Right lobe of liver (tissue), 6 donors: ENCODE results near the gene ISLR. TPM values are rescaled to one million over a fixed set of nuclear protein-coding genes. Genes with fewer than 3 reads are reported as not detected.

ENCODE experiments used
- ATAC-seq, 4 donors: fragments of 200-7000 bp; cut with Tn5 transposase; one replicate each; pipeline ENCODE4 v1.9.1; 2020; ENCODE audit warnings: mild to moderate bottlenecking in 4 of 4, moderate library complexity in 4 of 4
- DNase-seq, 3 donors: peaks; one replicate each; pipeline ENCODE4 v3.0.0-alpha.2; 2020
- H3K27ac ChIP-seq, 3 donors: fragments of 200-600 bp; one replicate each; pipeline ENCODE4 v1.8.0; 2022
- H3K27me3 ChIP-seq, 2 donors: fragments of 200-600 bp; one replicate each; pipeline ENCODE4 v1.8.0; 2022
- H3K36me3 ChIP-seq, 4 donors: fragments of 200-600 bp; sonication (generic) in 1 of 4; one replicate each; pipeline versions ENCODE4 v1.5.1 to v1.8.0; 2017 to 2022; ENCODE audit warnings: control low read depth in 1 of 4
- H3K4me1 ChIP-seq, 4 donors: fragments of 200-600 bp; sonication (generic) in 1 of 4; one replicate each; pipeline versions ENCODE4 v1.5.1 to v1.8.0; 2017 to 2022; ENCODE audit warnings: control low read depth in 1 of 4
- H3K4me3 ChIP-seq, 3 donors: fragments of 200-600 bp; one replicate each; pipeline ENCODE4 v1.8.0; 2022
- H3K9me3 ChIP-seq, 4 donors: fragments of 200-600 bp; sonication (generic) in 1 of 4; one replicate each; pipeline versions ENCODE4 v1.5.1 to v1.8.0; 2017 to 2022; ENCODE audit warnings: control low read depth in 1 of 4
- CTCF ChIP-seq, 4 donors: fragments of 200-600 bp in 3 of 4; fragments of 450-650 bp in 1 of 4; IDR thresholded peaks; one replicate each; pipeline versions ENCODE4 v1.5.1 to v1.8.0; 2016 to 2022; ENCODE audit warnings: antibody characterized with exemption in 4 of 4, mild to moderate bottlenecking in 2 of 4
- POLR2A ChIP-seq: fragments of 450-650 bp; IDR thresholded peaks from one replicate; pipeline ENCODE4 v1.6.1; 2017; ENCODE audit warnings: antibody characterized with exemption, mild to moderate bottlenecking
- WGBS: methylation state at CpG from one replicate; pipeline ENCODE4 v1.1.6; 2018; ENCODE audit warnings: low coverage, low lambda C conversion rate; ENCODE audit not compliant: insufficient coverage; ENCODE audit errors: missing lambda C conversion rate; 5-methylcytosine and 5-hydroxymethylcytosine counted together
- intact Hi-C, 2 donors: fragments of 100-400 bp; cut with DNase I; formaldehyde crosslinking; loops; one replicate each; pipeline versions ENCODE4 v1.11.2 to v1.14.1; 2022
- total RNA-seq, 6 experiments: library from RNA; depleted of rRNA in 2 of 6; stranded (reverse); fragments of >200 nt in 2 of 6; fragmentation: NEBNext Ultra II Directional in 3 of 6; extraction: Animal tissue kit (Norgen Biotek cat#: 25700) in 3 of 6; gene quantifications; one replicate each; pipeline versions ENCODE4 v1.1.0 to v1.2.4, GENCODE V29; 2016 to 2023
- donor health status: DM: no; HTN: yes; CAD: no.
- donor health status: DM: no; HTN: no; CAD: no.
- donor health status: DM: no; HTN: no; CAD: no.
- donor health status: DM: no; HTN: yes; CAD: no.
- donor health status: DM: no; HTN: yes; CAD: no.

Gene ISLR
- total RNA-seq, 6 experiments from 2014 or later: 1.5 to 9.9 (median 2.6) TPM

GRCh38 chr15:74184582-74185091 is 11.1 kb downstream of the ISLR start:
- intact Hi-C loops: no loop called here
- H3K9me3 ChIP-seq: no peaks in the 10 kb centered on the region
- H3K27me3 ChIP-seq: no peaks in the 10 kb centered on the region
- TF ChIP-seq POLR2A: no peak
- no peak for TF ChIP-seq CTCF (IDR thresholded peaks at IDR 0.05)
- no peak overlapping the region for H3K27ac ChIP-seq
- ATAC-seq: no peak
- H3K4me3 ChIP-seq: no peak overlapping the region
- no peaks in the 10 kb centered on the region for H3K4me1 ChIP-seq
- WGBS: no CpG with 5 or more reads among the region's 12 CpGs
- no peak for DNase-seq
- no peaks in the 10 kb centered on the region for H3K36me3 ChIP-seq

- H3K36me3 ChIP-seq: no peaks in the 10 kb centered on the region
- intact Hi-C loops: no loop called here
- TF ChIP-seq CTCF (IDR thresholded peaks at IDR 0.05) (no peak), POLR2A (no peak)
- H3K9me3 ChIP-seq: no peaks in the 10 kb centered on the region
- H3K27ac ChIP-seq: no peak overlapping the region
- no peaks in the 10 kb centered on the region for H3K27me3 ChIP-seq
- WGBS: 0% methylated on average over 2 of the region's 8 CpGs
- ATAC-seq: no peak
- DNase-seq: no peak
- H3K4me3 ChIP-seq: no peak overlapping the region
- H3K4me1 ChIP-seq: no peaks in the 10 kb centered on the region
Measured at GRCh38 chr15:74185710-74186348, 12.3 kb downstream of the ISLR start.

- H3K36me3 ChIP-seq: no peaks in the 10 kb centered on the region
- intact Hi-C loops: no loop called here
- H3K27ac ChIP-seq: no peak overlapping the region
- no peaks in the 10 kb centered on the region for H3K4me1 ChIP-seq
- 54% methylated on average over 3 of the region's 11 CpGs for WGBS
- DNase-seq (no peak), ATAC-seq (no peak)
- H3K9me3 ChIP-seq: no peaks in the 10 kb centered on the region
- H3K4me3 ChIP-seq: no peak overlapping the region
- no peaks in the 10 kb centered on the region for H3K27me3 ChIP-seq
- TF ChIP-seq POLR2A (no peak), CTCF (IDR thresholded peaks at IDR 0.05) (no peak)
Measured at GRCh38 chr15:74188216-74188615, 14.7 kb downstream of the ISLR start.

- WGBS: 8% methylated on average over 2 of the region's 3 CpGs
- no peak for TF ChIP-seq CTCF (IDR thresholded peaks at IDR 0.05)
- no peak for TF ChIP-seq POLR2A
Measured at GRCh38 chr15:74191798-74192197, 18.3 kb downstream of the ISLR start.

More at GRCh38 chr15:74191798-74192197, 18.3 kb downstream of the ISLR start:
- no peaks in the 10 kb centered on the region for H3K36me3 ChIP-seq
- no peaks in the 10 kb centered on the region for H3K27me3 ChIP-seq
- no peaks in the 10 kb centered on the region for H3K9me3 ChIP-seq
- no peaks in the 10 kb centered on the region for H3K4me1 ChIP-seq
- H3K4me3 ChIP-seq: no peak overlapping the region
- H3K27ac ChIP-seq: no peak overlapping the region
- DNase-seq: no peak
- intact Hi-C loops: no loop called here
- ATAC-seq: no peak
